ENCODE results near the gene TPRG1L. TPM values are rescaled to one million over a fixed set of nuclear protein-coding genes. Genes with fewer than 3 reads are reported as not detected.

Gene TPRG1L
- total and polyA plus RNA-seq, 5 donors, result 35.8 to 51.4 (median 46.6) TPM

DNA sequence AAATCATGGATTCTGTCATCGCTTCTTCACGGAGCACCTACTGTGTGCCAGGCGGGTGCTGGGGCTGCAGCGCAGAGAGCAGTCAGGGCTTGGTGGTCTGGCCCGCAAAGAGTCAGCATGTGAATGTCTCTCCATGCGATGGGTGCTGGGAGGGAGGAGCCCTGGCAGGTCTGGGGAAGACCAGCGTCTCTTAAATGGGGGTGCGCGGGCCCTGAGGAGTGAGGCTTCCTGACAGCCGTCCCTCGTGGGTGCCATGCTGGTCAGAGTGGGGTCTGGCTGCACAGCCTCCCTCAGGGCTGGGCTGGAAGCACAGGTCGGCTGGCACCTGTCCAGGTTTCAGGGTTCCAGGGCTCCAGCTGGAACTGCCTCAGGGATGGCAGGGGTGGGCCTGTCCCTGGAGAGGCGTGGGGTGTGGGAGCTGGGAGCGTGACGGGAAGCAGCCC lies 46.0 kb downstream of the TPRG1L start:
- H3K4me3 ChIP-seq (ENCODE audit: low read length), result no peak overlapping the region
- 79% methylated on average over 15 of the region's 15 CpGs for WGBS
- H3K27me3 ChIP-seq (ENCODE audit: control insufficient read depth, insufficient read depth), result no peaks in the 10 kb centered on the region
- no peaks in the 10 kb centered on the region for H3K4me1 ChIP-seq (ENCODE audit: control insufficient read depth, insufficient read depth, low read length)
- intact Hi-C loops (cut with DNase I), result no loop called here
- ATAC-seq (no peak), DNase-seq (peak in 1 of 3 donors; percentile 50)
- H3K27ac ChIP-seq (ENCODE audit: low read length), result no peak overlapping the region
- no peaks in the 10 kb centered on the region for H3K9me3 ChIP-seq (ENCODE audit: control insufficient read depth, low read length)

- peak in 1 of 2 donors; percentile 7 for ATAC-seq
- Histone ChIP-seq H3K27ac (ENCODE audit: low read length) (no peak overlapping the region), H3K27me3 (ENCODE audit: control insufficient read depth, insufficient read depth) (no peaks in the 10 kb centered on the region), H3K9me3 (ENCODE audit: control insufficient read depth, low read length) (no peaks in the 10 kb centered on the region), H3K4me3 (ENCODE audit: low read length) (no peak overlapping the region), H3K4me1 (ENCODE audit: control insufficient read depth, insufficient read depth, low read length) (no peaks in the 10 kb centered on the region)
- intact Hi-C loops (cut with DNase I), result no loop called here
- peak in 2 of 3 donors; percentile 15 to 31 for DNase-seq
- WGBS, result 52% methylated on average over 29 of the region's 29 CpGs
Measured at GRCh38 chr1:3671371-3672180, 46.8 kb downstream of the TPRG1L start.

- intact Hi-C loops (cut with DNase I), result no loop called here
- DNase-seq (peak in 2 of 3 donors; percentile 4 to 13), ATAC-seq (no peak)
- H3K4me3 ChIP-seq (ENCODE audit: low read length), result no peak overlapping the region
- H3K4me1 ChIP-seq (ENCODE audit: control insufficient read depth, insufficient read depth, low read length), result no peaks in the 10 kb centered on the region
- H3K9me3 ChIP-seq (ENCODE audit: control insufficient read depth, low read length), result no peaks in the 10 kb centered on the region
- WGBS, result 80% methylated on average over 21 of the region's 21 CpGs
- H3K27me3 ChIP-seq (ENCODE audit: control insufficient read depth, insufficient read depth), result no peaks in the 10 kb centered on the region
- H3K27ac ChIP-seq (ENCODE audit: low read length), result no peak overlapping the region
Measured at GRCh38 chr1:3672231-3672970, 47.6 kb downstream of the TPRG1L start.

- 85% methylated on average over 17 of the region's 17 CpGs for WGBS
- Histone ChIP-seq H3K4me1 (ENCODE audit: control insufficient read depth, insufficient read depth, low read length) (no peaks in the 10 kb centered on the region), H3K9me3 (ENCODE audit: control insufficient read depth, low read length) (no peaks in the 10 kb centered on the region), H3K27me3 (ENCODE audit: control insufficient read depth, insufficient read depth) (no peaks in the 10 kb centered on the region), H3K4me3 (ENCODE audit: low read length) (no peak overlapping the region), H3K27ac (ENCODE audit: low read length) (no peak overlapping the region)
- ATAC-seq, result no peak
- intact Hi-C loops (cut with DNase I), result no loop called here
- peak in 2 of 3 donors; percentile 10 to 28 for DNase-seq
Measured at GRCh38 chr1:3672971-3673361, 48.2 kb downstream of the TPRG1L start.

DNA sequence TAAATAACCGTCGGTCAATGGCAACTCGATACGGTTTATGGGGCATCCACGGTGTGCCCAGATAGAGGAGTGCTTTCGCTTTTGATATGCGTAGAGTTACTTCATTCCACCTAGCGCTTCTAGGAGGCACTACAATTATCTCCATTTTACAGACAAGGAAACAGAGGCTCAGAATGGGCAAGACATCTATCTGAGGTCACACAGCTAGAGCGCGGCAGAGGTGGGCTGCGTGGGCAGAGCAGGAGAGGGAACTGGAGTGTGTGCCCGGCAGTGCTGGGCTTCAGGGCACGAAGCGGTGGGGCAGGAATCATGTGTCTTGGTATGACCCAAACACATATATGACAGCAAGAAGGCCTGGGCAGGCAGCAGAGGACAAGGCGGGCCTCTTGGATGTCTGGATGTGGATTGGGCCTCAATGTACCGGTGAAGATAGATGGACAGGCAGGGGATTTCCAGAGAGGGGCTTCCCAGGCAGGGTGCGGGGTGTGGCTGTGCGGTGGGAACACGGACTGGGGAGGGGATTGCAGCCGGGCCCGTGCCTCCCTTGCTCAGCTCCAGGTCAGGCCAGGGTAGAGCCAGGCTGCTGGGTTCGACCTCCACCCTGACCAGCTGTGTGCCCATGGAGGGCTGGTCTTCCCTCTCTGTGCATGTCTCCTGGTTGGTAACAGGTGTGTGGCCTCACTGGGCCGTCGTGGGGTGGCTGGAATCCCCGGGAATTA lies 48.7 kb downstream of the TPRG1L start:
- Histone ChIP-seq H3K27me3 (ENCODE audit: control insufficient read depth, insufficient read depth) (no peaks in the 10 kb centered on the region), H3K27ac (ENCODE audit: low read length) (no peak overlapping the region), H3K4me1 (ENCODE audit: control insufficient read depth, insufficient read depth, low read length) (no peaks in the 10 kb centered on the region), H3K9me3 (ENCODE audit: control insufficient read depth, low read length) (no peaks in the 10 kb centered on the region), H3K4me3 (ENCODE audit: low read length) (no peak overlapping the region)
- no peak for ATAC-seq
- WGBS, result 89% methylated on average over 25 of the region's 25 CpGs
- intact Hi-C loops (cut with DNase I), result no loop called here
- peak; percentile 6 to 40 (median 36) for DNase-seq

DNA sequence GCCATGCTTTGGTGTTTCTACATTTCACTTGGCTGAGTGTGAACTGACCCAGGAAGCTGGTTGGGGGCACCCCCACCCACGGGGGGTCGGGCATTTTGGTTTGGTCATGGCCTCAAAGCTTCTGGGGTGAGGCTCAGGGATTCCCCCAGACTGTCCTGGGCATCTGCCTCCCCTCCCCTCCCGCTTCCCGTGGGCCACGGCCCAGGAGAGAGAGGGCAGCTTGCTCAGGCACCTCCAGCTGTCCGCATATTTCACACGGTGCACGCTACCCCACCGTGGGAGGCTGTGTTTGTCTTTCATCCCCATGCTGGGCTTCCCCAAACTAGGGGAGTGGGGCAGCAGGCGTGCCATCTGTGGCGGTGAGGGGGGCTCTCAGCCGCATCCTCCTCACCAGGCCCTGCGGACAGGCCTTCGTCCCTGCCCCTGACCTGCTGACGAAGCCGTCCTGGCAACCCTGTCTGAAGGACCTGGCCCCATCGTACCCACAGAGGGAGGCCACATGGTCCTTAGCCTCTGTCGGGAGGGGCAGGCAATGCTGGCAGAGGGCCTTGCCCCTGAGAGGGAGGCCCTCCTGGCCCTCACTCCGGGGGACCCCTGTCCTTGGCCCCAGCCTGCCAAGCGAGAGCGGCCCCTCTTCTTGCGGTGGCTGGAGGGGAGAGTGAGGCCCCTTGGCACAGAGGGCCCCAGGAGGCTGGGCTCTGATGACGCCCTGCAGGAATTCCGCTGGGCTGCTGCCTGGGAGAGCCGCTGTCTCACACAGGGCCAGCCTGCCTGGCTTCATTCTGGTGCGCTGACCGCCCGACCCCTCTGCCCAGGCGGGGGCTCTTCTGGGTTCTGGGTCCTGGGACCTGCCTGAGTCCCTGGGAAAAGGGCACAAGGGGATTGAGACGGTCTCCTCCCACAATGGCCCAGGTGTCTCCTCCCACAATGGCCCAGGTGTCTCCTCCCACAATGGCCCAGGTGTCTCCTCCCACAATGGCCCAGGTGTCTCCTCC lies 49.6 kb downstream of the TPRG1L start:
- intact Hi-C loops (cut with DNase I), result no loop called here
- Histone ChIP-seq H3K27ac (ENCODE audit: low read length) (no peak overlapping the region), H3K4me1 (ENCODE audit: control insufficient read depth, insufficient read depth, low read length) (no peaks in the 10 kb centered on the region), H3K27me3 (ENCODE audit: control insufficient read depth, insufficient read depth) (no peaks in the 10 kb centered on the region), H3K9me3 (ENCODE audit: control insufficient read depth, low read length) (no peaks in the 10 kb centered on the region), H3K4me3 (ENCODE audit: low read length) (no peak overlapping the region)
- 55% methylated on average over 30 of the region's 30 CpGs for WGBS
- ATAC-seq (peak in 1 of 2 donors; percentile 22), DNase-seq (peak; percentile 13 to 63 (median 27))

DNA sequence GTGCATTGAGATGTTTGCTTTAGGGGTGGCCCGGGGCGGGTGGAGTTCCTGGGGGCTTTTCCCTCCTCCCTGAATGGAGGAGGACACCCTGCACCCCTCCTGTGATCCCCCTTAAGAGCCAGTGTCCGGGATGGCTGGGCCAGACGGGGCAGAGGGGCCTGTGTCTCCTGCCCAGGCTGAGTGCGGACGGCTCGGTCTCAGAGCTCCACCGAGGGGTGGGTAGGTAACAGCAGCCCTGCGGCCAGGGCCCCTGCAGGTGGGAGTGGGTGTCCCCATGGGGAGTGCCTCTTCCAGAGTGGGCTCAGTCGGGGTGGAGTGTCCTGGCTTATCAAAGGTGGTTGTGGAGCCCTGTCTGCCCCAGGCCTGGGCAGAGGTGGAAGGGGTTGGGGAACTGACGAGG lies 50.6 kb downstream of the TPRG1L start:
- H3K27me3 ChIP-seq (ENCODE audit: control insufficient read depth, insufficient read depth), result no peaks in the 10 kb centered on the region
- peak in 2 of 3 donors; percentile 22 to 38 for DNase-seq

DNA sequence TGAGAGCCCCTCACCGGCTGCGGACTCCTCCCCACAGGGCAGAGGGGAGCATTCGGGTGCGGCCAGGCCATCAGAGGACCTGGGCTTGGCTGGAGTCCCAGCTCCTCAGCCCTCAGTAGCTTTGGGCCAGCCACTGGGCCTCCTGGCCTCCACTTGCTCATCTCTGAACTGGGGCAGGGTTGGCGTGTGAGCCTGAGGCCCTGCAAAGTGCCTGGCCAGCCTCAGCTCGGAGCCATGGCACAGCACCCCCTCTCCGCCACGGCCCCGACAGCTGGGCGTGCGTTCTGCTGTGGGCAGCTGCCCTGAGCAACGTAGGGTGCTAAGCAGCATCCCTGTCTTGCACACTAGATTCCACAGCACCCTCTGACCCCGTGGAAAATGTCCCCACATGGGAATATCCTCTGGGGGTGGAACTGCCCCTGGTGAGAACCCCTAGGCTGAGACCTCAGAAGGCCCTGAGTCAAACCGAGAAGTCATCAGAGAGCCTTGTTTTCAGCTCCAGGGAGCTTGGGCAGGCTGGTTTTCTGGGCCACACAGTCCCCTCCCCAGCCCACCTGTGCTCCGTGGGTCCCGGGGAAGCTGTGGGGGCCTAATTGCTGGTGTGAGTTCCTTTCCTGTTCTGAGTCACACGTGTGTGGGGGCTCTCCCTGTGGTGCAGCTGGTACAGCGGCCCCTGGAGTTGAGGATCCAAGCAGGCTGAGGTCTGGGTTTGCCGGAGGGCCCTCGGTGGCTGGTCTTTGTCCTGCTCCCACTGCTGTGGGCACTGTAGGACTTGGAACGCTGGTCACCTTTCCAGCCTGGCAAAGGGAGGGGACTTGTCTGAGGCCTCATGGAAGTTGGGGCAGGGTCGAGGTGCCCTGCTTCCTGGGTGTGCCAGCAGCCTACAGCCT lies 52.0 kb downstream of the TPRG1L start:
- no peaks in the 10 kb centered on the region for H3K4me1 ChIP-seq (ENCODE audit: control insufficient read depth, insufficient read depth, low read length)
- no peak overlapping the region for H3K4me3 ChIP-seq (ENCODE audit: low read length)
- H3K9me3 ChIP-seq (ENCODE audit: control insufficient read depth, low read length), result no peaks in the 10 kb centered on the region
- ATAC-seq, result no peak
- peak; percentile 5 to 42 (median 40) for DNase-seq
- intact Hi-C loops (cut with DNase I), result no loop called here
- 79% methylated on average over 22 of the region's 22 CpGs for WGBS
- H3K27ac ChIP-seq (ENCODE audit: low read length), result no peak overlapping the region
- no peaks in the 10 kb centered on the region for H3K27me3 ChIP-seq (ENCODE audit: control insufficient read depth, insufficient read depth)

More for the DNA sequence above, 50.6 kb downstream of the TPRG1L start:
- no peaks in the 10 kb centered on the region for H3K9me3 ChIP-seq (ENCODE audit: control insufficient read depth, low read length)
- no peak for ATAC-seq
- H3K27ac ChIP-seq (ENCODE audit: low read length), result no peak overlapping the region
- intact Hi-C loops (cut with DNase I), result no loop called here
- 84% methylated on average over 11 of the region's 11 CpGs for WGBS
- H3K4me3 ChIP-seq (ENCODE audit: low read length), result no peak overlapping the region
- H3K4me1 ChIP-seq (ENCODE audit: control insufficient read depth, insufficient read depth, low read length), result no peaks in the 10 kb centered on the region

- H3K9me3 ChIP-seq (ENCODE audit: control insufficient read depth, low read length), result no peaks in the 10 kb centered on the region
- WGBS, result 63% methylated on average over 5 of the region's 5 CpGs
- no peak overlapping the region for H3K4me3 ChIP-seq (ENCODE audit: low read length)
- intact Hi-C loops (cut with DNase I), result no loop called here
- DNase-seq (peak in 2 of 3 donors; percentile 10 to 42), ATAC-seq (no peak)
- no peaks in the 10 kb centered on the region for H3K27me3 ChIP-seq (ENCODE audit: control insufficient read depth, insufficient read depth)
- no peaks in the 10 kb centered on the region for H3K4me1 ChIP-seq (ENCODE audit: control insufficient read depth, insufficient read depth, low read length)
- no peak overlapping the region for H3K27ac ChIP-seq (ENCODE audit: low read length)
Measured at GRCh38 chr1:3677484-3677883, 52.7 kb downstream of the TPRG1L start.
